Glomerular visceral epithelial cell (primary cell): ENCODE data around the gene DHX38.

Experiments
- DNase-seq: peaks from one replicate; pipeline ENCODE4 v3.0.0-alpha.2; 2016; ENCODE audit errors: extremely low spot score

Gene DHX38

DNA sequence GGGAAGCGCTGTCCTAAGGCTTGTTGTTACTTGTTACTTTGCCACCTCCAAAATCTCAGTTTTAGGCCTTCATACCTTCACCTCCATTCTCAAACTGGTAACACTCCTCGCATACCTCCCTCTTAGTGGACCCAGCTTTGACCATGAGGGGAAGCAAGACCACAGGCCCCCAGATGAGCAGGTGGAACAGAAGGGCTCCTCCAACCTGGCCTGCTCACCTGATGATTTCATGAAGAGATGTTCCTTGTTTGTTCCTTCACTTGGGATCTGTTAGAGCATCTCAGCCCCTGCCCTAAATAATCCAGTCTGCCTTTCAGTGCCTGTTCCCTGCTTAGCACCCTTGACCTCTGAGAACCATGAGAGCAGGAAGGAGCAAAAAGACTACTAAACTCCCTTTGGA lies 28.7 kb downstream of the DHX38 start:
- no peak for DNase-seq

DNA sequence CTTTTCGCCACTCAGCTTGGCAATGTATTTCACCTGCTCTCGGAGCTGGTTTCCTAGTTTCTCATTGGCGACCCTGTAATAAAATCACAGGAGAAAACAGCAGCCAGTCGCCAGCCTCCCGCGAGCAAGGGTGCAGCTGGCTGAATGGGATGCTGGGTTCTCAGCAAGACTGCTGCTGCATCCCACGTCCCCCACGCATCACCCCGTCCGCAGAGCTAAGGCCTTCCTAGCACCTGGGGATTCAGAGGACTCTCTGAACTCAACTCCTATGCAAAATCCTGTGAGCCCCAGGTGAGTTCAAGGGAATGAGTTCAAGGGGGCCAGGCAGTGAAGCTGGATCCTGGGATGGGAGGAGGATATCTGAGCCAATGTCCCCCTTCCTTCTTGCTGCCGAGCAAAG lies 29.3 kb downstream of the DHX38 start:
- no peak for DNase-seq

DNA sequence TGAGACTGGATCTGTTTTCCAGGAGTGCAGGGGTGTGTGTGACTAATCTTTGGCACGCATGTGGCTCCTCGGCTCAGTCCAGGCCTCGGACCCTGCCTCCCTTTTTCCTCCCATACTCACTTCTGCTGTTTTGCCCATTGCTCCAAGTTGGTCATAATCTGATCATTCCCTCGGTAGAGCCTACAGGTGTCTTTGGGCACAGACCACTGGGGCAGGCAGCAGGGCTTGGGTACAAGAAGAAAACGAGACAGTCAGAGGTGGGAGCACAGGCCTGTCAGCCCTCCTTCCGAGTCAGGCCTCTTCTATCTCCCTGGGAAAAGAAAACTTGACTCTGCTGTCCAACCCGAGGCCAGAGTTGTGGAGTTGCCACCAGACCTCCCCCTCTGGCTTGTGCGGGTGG lies 29.8 kb downstream of the DHX38 start:
- DNase-seq: no peak

DNA sequence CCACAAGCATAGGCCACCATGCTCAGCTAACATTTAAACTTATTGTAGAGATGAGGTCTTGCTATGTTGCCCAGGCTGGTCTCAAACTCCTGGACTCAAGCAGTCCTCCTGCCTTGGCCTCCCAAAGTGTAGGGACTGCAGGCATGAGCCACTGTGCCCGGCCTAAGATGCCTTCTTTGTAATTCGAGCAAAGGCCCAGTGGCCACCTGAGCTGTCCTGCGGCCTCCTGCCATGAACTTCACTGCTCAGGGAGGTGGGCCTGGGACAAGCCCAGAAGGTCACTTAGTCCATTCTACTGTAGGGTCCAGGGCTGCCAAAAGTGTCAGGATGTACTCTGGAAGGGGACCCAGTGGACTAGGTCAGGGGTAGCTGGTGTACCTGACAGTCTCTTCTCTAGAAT lies 30.5 kb downstream of the DHX38 start:
- DNase-seq: no peak

DNA sequence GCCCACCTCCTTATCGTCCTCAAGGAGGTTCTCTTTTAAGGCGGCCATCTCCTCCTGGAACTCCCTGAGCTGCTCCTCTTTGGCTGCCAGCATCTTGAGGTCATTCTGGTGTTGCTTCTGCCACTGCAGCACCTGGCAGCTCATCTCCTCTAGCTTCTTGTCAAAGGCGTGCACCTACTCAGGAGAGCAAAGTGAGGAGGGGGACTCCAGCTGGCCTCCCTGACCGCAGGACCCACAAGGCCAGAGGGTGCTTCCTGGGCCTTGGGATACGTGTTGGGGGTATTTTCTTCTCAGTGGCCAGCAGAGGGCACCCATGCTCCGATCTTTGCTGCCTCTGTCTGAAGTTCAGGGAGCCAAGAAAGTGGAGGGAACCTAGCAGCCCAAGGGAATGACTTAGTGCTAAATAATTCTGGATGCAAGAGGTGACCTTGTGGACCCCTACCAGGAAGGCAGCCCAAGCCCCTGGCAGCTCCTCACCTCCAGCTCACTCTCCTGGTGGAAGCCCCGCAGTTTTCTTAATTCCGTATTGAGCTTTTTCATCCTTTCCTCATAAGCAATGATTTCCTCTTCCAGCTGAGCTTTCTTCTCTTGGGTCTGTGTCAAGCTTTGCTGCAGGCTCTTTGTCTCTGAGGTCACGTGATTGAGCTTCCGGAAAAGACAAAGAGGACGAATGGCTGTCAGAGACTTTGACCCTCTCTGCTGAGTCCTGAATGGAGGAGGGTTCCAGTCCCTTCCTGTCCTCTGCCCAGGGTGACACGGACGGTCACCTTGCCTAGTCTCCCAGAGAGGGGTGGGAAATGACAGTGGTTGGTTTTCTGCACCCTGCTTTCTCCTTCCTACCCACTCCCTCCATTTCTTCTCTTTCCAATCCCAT lies 31.4 kb downstream of the DHX38 start:
- DNase-seq: peak; percentile 72

DNA sequence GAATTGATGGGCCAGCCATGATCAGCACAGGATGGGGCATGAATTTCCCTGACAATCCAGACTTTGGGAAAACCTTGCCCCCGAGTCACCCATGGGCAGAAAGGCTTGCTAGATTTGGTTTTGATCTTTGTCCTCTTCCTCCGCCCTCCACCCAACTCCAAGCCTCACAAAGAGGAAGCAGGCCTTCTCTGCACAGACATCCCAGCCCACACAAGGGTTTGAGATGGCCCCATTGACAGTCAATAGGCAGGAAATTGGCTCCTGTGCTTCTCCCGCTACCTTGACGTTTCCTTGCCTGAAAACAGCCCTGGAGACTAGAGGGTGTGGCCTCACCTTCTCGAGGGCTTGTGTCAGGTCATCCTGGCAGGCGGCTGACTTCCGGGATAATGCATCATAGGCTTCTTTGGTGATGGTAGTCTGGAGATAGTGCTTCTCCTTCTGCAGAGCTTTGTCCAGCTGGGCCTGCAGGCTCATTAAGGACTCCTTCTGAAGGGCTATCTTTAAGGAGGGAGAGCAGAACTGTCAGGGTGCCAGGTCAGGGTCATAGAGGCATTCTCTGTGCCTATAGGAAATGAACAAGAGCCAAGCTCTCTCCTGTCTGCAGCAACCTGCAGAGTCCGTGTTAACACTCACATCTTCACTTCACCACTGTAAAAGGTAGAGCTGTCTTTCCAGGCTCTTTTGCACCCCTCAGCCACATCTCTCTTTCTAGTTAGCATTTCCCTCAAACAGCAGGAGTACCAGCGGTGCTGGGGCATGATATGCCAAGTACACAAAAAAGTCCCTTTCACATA lies 32.2 kb downstream of the DHX38 start:
- DNase-seq: no peak

DNA sequence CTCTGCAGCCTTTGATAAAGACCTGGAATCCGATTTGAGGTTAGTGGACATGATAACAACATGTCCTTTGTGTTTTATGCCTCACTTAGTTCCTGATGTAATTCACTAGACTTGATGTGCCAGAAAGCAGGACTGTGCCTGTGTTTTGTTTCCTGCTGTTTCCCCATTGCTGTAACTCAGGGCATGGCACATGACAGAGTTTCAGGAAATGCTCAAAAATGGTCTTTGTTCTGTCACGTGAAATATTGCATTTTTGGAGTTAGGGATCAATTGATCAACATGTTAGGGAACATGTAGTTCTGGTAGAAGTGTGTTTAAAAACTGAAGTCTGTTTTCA lies 32.8 kb downstream of the DHX38 start:
- DNase-seq: no peak

DNA sequence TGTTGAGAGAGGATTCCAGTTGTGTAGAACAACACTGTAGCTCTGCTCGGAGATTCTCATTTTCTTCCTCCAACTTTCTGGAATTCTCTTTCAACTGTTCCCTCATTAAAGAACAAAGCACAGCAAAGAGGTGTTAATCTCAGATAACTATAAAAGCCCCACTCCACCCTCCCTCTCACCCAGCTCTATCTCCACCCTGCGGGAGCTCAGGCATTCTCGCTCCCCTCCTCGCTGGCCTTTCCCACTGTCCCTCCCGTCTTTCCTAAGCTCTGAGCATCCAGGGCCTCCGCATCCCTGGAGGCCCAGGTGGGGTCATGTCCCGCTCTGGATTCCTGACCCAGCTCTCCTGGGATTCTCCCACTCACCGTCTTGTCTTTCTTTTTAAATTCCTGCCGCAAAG lies 35.1 kb downstream of the DHX38 start:
- no peak for DNase-seq

DNA sequence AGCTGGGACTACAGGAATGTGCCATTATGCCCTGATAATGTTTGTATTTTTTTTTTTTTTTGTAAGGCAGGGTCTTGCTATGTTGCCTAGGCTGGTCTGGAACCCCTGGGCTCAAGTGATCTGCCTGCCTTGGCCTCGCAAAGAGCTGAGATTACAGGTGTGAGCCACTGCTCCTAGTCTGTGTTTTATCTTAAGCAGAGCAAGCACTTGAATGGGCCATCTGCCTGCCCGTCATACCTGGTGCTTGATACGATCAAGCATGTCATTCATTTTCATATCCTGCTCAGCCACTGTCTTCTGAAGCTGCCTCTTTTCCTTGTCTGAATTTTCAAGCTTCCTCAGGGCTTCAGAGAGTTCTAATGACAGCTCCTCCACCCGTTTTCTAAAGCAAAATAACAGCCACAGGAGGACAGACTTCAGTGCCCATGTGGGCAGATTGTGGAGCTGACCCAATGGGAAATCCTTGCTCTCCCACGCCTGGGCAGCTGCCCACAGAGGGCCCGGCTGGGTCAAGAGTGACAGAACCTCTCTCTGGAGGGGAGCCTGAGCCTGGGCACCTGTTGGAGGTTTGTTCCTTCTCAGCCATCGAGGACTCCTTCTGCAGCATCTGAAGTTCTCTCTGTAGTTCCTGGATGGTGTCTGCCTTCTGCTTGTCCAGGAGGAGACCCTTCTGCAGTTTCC lies 36.5 kb downstream of the DHX38 start:
- DNase-seq: no peak

DNA sequence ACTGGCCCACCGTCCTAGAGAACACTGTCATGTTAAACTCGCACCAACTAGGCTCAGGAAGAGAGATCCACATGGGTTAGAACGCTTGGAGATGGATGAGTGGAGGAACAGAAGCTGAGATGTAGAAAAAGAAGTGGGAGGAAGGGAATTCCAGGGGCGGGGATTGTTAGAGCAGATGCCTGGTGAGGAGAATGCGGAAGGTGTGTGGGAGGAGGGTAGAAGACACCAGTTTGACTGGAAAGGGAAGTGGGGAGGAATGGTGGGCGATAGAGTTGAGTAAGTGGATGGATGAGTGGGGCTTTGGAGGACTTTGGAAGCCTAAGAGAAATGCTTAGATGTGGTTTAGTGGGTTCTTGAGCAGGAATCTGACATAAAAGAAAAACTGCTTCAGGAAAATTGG lies 37.4 kb downstream of the DHX38 start:
- DNase-seq: no peak

DNA sequence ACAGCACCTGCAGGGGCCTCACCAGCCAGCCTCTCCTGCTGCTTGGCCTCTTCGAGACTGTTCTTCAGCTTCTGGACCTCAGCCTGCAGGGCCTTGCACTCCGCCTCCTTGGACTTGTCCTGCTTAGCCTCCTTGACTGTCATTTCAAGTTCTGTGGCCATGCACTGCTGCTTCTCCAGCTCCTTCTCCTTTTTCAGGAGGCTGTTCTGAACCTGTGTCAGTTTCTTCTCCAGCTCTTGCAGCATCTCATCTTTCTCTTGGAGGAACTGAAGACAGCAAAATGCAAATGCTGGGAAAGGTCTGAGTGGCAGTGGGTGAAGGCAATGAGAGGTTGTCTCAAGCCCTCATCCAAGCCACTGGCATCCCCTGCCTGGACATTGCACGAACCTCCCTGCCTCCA lies 39.1 kb downstream of the DHX38 start:
- no peak for DNase-seq

DNA sequence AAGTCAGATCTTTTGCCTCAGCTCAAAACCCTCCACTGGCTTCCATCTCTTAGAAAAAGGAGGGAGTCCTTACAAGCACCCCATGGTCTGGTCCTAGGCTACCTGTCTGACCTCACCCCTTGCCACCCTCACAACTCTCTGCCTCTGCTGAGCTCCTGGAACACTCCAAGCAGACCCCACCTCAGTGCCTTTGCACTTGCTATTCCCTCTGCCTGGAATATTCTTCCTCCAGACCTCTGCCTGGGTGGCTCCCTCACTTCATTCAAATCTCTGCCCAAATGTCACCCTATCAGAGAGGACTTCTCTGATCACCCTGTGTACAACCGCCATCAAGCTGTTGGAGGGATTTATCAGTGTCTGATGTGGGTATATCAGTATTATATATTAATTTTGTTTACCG lies 40.9 kb downstream of the DHX38 start:
- DNase-seq: no peak

DNA sequence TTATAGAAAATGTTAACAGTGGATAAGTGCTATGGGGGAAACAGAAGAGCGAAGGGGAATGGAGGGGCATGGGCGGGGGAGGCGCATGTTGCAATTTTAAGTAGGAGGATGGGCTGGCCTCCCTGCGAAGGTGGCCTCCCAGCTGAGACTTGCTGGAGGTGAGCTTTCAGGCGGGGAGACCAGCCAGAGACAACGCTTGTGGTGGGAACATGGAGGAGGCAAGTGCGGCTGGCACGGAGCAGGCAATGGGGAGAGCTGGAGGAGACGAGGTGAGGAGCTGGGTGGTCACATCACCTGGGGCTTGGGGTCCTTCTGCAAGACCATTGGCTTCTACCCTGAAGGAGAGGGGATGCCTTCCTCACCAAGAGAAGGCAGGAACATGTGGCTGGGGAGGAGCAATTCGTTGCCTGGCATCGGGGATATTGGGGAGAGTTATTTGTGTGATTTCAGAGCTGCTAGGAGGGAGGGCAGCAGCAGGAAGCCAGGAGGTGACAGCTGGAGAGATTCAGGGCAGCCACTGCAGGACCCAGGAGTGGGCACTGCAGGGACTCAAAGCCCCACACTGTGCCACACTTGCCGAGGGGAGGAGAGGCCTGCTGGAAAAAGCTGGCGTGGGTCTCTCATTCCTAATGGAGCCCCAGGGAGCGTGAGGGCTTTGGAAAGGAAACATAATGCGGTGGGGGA lies 43.9 kb downstream of the DHX38 start:
- no peak for DNase-seq

DNA sequence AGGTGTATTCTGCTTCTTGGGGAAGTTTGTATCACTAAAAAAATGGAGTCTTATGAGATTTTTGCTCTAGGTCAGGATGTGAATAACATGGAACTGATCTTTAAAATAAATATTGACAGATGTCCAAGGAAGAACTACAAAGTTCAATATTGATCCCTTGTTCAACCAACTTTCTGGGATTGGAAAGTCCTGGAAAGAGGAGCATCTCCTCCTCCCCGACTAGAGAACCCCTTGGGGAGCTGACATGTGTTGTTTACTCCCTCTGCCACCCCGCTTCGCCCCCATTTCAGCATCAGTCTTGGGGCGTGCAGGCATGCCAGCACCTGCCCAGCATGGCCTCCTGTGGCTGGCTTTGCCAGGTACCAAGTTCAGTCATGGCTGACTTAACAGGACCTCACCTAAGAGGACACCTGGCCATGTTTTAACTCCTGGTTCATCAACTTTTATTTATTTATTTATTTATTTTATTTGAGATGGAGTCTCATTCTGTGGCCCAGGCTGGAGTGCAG lies 44.5 kb downstream of the DHX38 start:
- no peak for DNase-seq

DNA sequence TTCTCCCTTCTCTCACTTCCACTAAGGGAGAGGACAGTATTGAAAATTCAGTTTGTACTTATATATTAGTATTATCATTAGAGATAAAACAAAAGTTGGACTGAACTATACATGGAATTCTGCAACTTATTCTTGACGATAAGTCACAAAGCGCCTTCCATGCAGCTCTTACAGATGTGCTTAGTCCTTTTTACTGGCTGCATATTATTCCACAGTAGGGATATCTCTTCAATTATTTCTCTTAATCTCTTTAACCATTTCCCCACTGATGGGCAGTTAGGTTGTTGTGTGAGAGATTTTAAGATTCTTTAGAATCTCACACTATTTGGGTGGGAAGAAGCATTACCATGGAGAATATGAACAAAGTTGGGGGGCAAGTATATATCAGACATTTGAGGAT lies 46.3 kb downstream of the DHX38 start:
- no peak for DNase-seq

DNA sequence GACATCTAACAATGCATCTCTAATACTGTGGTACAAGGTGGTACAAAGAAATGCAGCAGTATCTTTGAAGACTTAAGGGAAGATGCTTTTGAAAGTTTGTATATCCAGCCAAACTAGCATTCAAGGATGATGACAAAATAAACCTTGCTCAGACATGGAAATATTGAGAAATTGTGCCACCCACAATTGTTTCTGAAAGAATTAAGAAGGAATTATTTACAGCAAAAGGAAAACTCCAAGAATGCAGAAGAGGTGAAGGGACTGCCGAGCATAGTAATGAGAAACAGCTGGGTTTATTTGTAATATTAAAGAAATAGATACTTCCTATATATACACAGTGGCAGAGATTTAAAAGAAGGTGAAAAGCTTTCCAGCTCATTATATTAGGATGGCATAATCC lies 48.8 kb downstream of the DHX38 start:
- DNase-seq: no peak

DNA sequence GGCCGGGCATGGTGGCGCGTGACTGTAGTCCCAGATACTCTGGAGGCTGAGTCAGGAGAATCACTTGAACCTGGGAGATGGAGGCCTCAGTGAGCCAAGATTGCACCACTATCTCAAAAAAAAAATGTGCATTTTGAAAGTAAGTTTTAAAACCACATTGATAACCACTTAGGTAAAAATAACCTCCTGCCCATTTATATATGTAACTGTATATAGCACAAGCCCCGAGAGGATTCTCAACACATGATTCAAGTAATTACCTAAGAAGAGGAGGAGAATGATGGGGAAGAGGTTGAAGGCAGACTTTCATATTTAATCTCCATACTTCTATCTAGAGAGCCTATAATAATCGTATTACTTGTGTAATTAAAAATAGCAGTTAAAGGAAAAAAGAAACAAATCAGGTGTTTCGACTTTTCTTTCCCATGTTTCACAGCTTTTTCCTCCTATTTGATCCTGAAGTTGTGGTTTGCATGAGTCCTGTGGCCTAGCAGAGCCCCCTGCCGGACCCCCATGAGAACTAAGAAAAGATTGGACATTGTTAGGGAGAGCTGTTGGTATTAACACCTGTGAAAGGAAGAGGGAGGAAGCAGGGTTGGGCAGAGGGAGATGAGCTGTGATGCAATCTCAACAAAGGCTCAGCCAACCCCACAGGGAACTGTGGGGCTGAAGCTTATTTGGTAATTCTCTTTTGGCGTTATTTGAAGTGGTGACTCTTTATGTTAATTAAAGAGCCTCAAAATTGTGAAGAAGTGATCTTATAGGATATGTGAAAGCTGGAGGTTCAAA lies 56.2 kb downstream of the DHX38 start:
- no peak for DNase-seq

DNA sequence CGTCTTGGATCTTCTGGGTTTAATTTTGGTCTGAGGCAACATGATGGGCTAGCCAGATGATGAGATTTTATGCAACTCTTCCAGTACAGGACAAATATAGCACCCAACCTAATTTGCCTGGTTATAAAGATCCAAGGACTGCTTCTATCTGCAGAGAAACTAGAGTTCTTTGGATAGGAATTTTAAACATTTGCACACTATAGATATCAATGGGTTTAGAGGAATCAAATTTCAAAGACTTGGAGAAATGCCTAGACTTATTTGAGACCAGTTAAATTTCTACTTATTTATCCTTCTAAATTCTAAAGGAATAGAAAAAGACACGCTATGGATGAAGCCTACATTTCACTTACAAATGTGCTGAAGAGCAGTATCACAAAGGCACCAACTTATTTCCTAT lies 65.7 kb downstream of the DHX38 start:
- DNase-seq: no peak

DNA sequence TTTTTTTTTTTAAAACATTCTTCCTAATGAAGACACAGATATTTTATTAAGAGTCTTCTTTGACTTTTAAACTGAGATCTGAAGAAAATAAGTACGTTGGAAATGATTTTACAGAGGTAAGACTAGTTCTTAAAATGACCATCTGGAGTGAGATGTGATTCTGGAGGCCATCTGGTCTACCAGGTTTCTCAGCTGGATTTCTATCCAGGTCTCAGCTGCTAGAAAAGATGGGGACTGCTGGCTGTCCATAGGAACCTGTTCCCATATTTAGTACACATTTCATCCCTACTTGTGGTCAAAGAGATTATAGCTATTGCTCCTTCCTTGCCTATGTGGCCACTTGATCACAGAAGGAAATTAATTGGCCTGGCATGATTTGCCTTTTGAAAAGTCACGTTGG lies 66.2 kb downstream of the DHX38 start:
- no peak for DNase-seq

DNA sequence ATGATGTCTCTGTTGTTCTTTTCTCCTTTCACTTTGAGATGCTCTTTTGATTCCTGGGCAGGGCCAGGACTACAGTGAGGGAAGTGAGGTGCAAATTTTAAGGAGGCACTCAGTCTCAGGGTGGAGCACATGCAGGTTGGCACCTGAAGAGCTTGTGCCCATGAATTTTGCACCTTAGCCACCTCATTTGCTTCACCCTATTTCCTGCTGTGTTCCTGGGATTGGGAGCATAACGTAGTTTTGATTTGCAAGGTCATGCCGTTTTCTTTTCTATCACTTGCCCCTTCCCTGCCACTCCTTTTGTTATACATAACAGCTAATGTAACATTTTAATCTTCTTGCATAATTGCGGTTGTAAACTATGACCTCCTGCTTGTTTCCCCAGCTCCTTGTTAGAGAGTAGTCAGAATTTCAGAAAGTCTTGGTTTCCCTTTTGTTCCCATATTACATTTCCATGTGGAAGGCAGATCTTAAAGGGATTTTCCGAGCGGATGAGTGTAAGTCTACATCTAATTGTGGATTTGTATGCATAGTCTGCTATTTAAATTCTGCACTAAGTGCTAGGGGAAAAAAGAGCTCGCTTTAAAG lies 68.6 kb downstream of the DHX38 start:
- no peak for DNase-seq
